RKO (cell line): ENCODE results near the gene COMMD4.
"Not testable (repeated sequence)": the region's sequence is repeated elsewhere in the genome, so short reads cannot be mapped to it uniquely, and the experiment has no call there.

Source experiments
- DNase-seq: peaks from one replicate; pipeline ENCODE4 v3.0.0-alpha.2; 2016; ENCODE audit warnings: low spot score

Gene COMMD4

GRCh38 chr15:75332093-75332492, 3.8 kb upstream of the COMMD4 start:
- not testable (repeated sequence) for DNase-seq

DNA sequence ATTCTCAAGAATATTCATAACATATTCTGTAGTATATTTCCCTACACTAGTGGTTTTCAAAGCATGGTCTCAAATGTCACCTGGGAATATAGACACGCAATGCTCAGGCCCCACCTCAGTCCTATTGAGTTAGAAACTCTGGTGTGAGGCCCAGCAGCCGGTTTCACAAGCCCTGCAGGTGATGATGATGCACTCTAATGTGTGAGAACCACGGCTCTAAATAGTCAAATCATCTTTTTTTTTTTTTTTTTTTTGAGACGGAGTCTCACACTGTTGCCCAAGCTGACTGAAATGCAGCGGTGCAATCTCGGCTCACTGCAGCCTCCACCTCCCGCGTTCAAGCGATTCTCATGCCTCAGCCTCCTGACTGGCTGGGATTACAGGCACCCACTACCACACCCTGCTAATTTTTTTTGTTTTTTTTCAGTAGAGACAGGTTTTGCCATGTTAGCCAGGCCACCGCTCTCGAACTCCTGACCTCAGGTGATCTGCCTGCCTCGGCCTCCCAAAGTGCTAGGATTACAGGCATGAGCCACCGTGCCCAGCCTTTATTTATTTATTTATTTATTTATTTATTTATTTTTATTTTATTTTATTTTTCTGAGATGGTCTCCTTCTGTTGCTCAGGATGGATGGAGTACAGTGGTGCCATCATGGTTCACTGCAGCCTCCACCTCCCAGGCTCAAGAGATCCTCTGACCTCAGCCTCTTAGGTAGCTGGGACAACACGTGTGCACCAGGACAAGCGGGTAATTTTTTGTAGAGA, 2.0 kb upstream of the COMMD4 start:
- DNase-seq = not testable (repeated sequence)

- no peak for DNase-seq
Measured at GRCh38 chr15:75335313-75335704, 554 bp upstream of the COMMD4 start.

GRCh38 chr15:75338661-75339240, 2.9 kb downstream of the COMMD4 start:
- DNase-seq = no peak

GRCh38 chr15:75339531-75340240, 3.8 kb downstream of the COMMD4 start:
- no peak for DNase-seq

DNA sequence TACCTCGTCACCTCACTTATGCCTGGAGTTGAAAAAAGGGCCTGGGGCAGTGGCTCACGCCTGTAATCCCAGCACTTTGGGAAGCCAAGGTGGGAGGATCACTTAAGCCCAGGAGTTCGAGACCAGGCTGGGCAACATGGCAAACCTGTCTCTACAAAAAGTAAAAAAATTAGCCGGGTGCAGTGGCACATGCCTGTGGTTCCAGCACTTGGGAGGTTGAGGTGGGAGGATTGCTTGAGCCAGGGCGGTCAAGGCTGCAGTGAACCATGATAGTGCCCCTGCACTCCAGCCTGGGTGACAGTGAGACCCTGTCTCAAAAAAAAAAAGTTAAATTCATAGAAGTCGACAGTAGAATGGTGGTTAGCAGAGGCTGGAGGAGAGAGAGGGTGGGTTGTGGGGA, 6.4 kb downstream of the COMMD4 start:
- no peak for DNase-seq

- not testable (repeated sequence) for DNase-seq
Measured at GRCh38 chr15:75343953-75344352, 8.1 kb downstream of the COMMD4 start.

- no peak for DNase-seq
Measured at GRCh38 chr15:75346796-75347221, 10.9 kb downstream of the COMMD4 start, which contains the start of gene NEIL1. Gene NEIL1, plus strand, starts transcription at chr15:75347039. Its CDS starts 1,867 bp downstream, at chr15:75348906.

DNA sequence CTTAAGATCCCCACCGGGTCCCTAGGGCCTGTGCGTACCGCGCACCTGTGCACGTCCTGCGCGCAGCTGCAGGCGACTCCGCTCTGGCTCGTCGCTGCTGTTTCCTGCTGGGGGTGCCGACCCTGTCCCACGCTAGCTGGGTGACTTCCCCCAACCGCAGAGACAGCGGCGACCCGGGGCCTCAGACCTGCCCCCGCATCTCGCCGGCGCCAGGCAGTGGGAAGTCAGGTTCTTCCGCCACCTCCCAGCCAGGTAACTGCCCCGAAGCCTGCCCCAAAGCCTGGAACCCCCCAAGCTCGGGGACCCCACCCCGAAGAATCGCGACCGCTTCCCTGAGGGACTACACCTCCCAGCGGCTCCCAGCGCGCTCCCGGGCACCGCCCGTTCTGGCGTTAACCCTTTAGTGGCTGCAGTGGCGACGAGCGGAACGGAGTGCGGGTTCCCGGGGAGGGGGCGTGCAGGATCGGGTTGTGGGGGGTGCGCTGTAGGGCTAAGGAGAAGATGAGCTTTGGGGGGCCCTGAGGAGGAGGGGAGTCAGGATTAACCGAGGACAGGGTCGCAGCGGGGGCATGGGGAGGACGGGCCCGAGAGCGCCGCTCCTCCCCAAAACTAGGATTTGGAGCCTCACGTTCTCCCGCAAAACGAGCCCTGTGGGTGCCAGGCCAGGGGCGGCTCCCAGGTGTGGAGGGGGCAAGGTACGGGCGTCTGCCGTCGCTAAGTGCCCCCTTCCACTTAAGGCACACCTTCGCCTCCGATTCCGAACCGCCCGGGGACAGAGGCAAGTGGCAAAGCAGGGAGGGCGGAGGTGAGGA, 11.6 kb downstream of the COMMD4 start:
- peak; percentile 53 for DNase-seq

DNA sequence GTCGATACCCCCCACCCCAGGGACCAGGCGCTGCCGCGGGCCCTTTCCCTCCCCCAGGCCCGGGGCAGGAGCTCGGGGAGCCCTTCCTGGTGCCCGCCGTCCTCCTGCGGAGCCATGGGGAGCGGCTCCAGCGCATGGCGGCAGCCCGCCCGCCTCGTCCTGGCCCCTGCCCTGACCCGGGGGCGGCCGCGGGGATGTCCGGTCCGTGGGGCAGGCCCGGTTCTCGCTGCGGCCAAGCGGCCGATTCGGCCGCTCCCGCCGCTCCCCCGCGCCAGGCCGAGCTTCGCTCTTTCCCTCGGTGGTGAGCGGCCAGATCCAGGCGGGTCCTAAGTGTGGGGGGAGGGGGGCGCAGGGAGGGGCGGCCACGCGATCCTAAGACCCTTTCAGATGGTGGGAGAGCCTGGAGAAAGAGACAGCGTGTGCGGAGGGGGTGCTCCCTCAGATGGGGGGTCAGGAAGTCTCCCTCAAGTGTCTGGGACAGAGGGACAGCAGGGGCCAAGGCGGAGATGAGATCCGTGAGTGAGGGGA, 12.2 kb downstream of the COMMD4 start:
- no peak for DNase-seq

- DNase-seq = no peak
Measured at GRCh38 chr15:75348562-75349350, 12.9 kb downstream of the COMMD4 start.

GRCh38 chr15:75349351-75349669, 13.4 kb downstream of the COMMD4 start:
- DNase-seq = not testable (repeated sequence)

DNA sequence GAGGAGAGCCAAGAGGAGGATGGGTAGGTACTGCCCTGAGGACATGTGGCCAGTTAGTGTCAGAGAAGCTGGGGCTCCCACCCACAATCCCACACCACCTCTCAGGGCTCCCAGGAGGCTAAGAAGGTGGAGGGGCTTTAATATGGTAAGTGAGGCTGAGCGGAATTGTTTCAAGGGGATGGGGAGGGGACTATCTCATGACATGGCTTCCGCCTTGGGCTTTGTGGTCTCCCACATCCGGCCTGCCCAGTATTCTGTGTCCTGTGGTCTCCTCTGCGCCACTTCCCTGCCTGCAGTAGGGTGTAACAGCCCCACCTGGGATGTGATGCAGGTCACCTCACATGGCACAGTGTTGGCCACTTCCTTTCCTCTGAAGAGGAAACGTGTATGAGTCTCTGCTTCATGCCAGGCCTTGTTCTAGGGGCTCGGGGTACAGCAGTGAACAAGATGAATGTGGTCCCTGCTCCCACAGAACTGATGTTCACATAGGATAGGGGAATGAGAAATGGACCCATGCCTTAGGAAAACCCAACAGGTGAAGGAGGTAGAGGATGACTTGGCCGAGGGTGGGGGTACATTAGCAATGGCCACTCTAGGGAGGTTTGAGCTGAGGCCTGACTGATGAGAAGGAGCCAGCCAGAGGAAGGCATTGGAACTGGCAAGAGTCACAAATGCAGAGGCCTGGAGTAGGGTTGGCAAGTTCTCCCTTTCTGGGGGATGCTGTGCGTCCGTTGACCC, 14.2 kb downstream of the COMMD4 start:
- no peak for DNase-seq

DNA sequence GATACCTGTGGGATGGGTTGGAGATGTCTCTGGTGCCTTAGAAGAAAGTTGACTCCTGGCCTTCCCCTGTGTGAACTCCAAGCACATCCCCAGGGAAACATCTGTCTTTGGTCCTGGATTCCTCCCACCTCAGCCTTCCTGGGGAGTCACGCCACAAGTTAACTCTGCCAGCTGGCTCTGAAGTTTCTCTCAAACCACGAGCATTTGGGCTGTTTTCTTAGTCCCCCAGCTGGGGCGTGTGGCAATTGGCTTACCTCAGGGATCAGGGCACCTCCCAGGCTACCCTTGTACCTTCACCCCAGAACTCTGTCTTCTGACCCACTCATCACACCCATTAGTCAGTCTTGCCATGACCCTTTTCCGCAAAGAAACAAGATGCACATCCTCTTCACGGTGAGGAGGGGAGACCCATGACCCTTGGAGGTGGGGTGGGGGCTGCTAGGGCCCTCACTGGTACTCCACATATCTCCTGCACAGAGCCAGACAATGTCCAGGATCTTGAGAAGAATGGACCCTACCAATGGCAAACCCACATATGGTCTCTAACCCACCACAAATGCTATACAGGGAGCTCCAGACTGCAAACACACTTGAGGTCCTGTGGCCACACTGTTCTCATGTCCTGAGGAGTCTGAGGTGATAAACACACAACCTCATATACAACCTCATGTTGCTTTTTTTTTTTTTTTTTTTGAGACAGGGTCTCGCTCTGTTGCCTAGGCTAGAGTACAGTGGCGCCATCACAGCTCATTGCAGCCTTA, 14.9 kb downstream of the COMMD4 start:
- no peak for DNase-seq

- DNase-seq = no peak
Measured at GRCh38 chr15:75352186-75353080, 16.6 kb downstream of the COMMD4 start.

DNA sequence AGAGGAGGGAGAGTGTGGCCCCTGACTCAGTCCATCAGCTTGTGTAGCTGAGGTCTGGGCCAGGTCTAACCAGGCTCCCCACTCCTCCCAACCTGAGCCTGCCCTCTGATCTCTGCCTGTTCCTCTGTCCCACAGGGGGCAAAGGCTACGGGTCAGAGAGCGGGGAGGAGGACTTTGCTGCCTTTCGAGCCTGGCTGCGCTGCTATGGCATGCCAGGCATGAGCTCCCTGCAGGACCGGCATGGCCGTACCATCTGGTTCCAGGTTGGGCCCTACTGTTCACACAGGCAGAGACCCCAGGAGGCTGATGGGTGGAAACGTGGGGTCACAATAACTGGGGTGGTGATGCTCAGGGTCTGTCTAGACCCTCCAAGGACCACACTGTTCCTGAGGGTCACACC, 17.7 kb downstream of the COMMD4 start:
- DNase-seq = no peak

DNA sequence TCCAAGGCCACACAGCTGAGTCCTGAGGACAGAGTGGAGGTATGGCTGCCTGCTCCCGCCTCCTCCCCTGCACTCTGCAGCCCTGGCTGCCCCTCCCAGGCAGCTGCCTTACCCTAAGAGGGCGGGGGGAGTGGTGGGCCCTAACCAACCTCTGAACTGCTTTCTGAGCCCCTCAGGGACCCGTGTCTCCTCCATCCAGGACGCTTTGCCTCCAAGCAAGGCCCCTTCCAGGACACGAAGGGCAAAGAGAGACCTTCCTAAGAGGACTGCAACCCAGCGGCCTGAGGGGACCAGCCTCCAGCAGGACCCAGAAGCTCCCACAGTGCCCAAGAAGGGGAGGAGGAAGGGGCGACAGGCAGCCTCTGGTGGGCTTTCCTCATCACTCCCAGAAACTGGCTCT, 18.6 kb downstream of the COMMD4 start:
- no peak for DNase-seq

- no peak for DNase-seq
Measured at GRCh38 chr15:75355369-75355768, 19.5 kb downstream of the COMMD4 start.

DNA sequence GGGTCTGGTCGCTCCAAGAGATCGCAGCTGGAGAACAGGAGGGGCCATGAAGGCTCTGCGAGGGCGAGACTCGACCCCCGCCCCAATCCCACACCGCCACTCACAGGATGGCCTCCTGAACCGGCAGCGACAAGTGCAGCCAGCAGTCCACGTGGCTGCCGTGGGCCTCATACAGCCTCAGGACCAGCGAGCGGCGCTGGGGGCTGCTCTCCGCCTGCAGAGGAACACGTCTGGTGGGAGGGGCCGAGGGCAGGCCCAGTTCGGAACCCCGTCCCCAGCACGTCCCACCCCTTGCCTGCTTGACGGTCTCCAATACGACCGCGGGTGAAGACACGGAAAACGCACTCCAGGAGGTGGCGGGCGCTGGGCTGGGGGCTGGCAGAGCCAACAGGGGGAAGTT, 20.1 kb downstream of the COMMD4 start:
- no peak for DNase-seq
